ENCODE results near the gene GSC2. TPM values are rescaled to one million over a fixed set of nuclear protein-coding genes. Genes with fewer than 3 reads are reported as not detected.

Gene GSC2
- total and polyA plus RNA-seq, 2 of the 8 experiments (the other 6 are each of a cell fraction or from before 2014, with no cell fraction given): 0.17 to 0.48 TPM

DNA sequence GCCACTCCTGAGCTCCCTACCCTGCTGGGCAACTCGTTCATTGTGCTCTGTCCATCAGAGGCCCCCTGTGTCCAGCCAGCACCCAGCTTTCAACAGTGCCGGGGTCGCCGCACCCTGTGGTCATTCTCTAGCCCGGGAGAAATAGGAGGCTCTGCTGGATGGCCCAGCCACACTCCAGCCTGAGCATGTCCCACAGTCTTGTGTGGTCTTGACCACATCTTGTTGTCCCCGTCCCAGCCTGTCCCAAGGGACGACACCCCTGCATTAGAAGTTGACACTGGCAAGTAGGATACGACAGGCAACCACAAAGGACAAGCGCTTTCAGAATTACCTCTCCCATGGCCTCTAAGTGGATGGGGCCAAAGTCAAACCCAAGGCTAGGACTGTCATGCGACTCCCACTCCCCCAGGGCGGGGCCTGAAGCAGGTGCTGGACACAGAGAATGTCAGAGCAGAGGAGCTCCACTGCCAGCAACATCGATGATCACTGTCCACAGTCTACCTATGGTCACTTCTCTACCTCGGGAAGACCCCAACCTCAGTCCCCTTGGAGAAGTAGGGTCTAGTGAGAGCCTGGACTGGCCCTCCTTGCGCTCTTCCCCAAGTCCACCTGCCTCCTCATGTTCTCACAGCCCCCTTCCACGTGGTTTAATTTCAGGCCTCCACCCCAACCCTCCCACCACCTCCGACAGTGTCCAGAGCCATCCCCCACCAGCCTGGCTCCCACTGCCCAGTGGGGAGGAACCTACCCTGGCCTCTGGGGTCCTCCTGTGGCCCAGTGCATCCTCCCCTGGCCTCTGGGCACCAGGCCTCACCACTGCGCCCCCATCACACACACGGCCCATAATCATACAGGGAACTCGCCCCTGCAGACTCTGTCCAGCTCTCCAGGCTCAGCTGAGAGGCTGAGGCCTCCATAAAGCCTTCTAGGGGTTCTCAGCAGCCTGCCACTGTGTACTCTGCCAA lies 23.5 kb downstream of the GSC2 start:
- H3K23ac ChIP-seq (ENCODE audit: insufficient read length): no peak overlapping the region
- H3K9ac ChIP-seq (replicated peaks in 1 of 4; ENCODE audit: extremely low read depth in 1 of 4, low read depth in 3 of 4, low read length in 3 of 4): no peak overlapping the region
- H2BK12ac ChIP-seq (ENCODE audit: low read depth, low read length): no peak overlapping the region
- H3K4me1 ChIP-seq (replicated peaks in 1 of 4; ENCODE audit: control insufficient read depth in 3 of 4, insufficient read depth in 4 of 4, low read length in 3 of 4): peaks cover 0 to 6% (median 2%) of the 10 kb centered on the region in 4 experiments; a peak in 3 of 7 replicates
- no peak overlapping the region for H3K56ac ChIP-seq (replicated peaks; ENCODE audit: insufficient read length, low read depth, low read length)
- H3K9me3 ChIP-seq (ENCODE audit: insufficient read depth in 2 of 2, low read depth in 1 of 2, low read length in 1 of 2): no peaks in the 10 kb centered on the region
- 94% methylated on average over 18 of the region's 19 CpGs; no CpG with 5 or more reads in 1 of the 2 experiments for WGBS, 2 experiments (ENCODE audit: extremely low coverage in 1 of 2, insufficient coverage in 1 of 2, insufficient read length in 1 of 2, insufficient replicate concordance in 2 of 2, low coverage in 1 of 2, low lambda C conversion rate in 2 of 2, missing lambda C conversion rate in 1 of 2)
- H4K8ac ChIP-seq (ENCODE audit: extremely low read depth, insufficient read depth, low read length): no peak overlapping the region; the same call in 1 of the 2 replicates
- ChIA-PET POLR2A (ENCODE audit: partially characterized antibody) (interaction anchor here (1.2 kb wide), 1 partner anchor 17 kb away, joined by 3 read pairs; no protein-coding TSS in a partner anchor), CTCF (ENCODE audit: partially characterized antibody) (interaction anchor here (1.1 to 1.9 kb wide), 5 partner anchors 11 to 348 kb away, joined by 3 to 6 read pairs (median 3); partner anchors contain the start of gene ESS2)
- H2BK15ac ChIP-seq (ENCODE audit: low read length): no peak overlapping the region
- H4K91ac ChIP-seq (replicated peaks; ENCODE audit: insufficient read length, low read length): no peak overlapping the region
- H2BK20ac ChIP-seq (ENCODE audit: low read length): no peak overlapping the region
- no peak for FAIRE-seq
- H3K23me2 ChIP-seq (ENCODE audit: low read depth, low read length): peaks cover 5% of the 10 kb centered on the region; the same call in 1 of the 2 replicates
- no peak overlapping the region for H3K18ac ChIP-seq (ENCODE audit: extremely low read depth, low read length)
- no peaks in the 10 kb centered on the region for H3K36me3 ChIP-seq (ENCODE audit: control insufficient read depth in 2 of 4, insufficient read depth in 4 of 4, low read length in 3 of 4)
- DNase-seq (ENCODE audit: low read depth in 1 of 2, low spot score in 2 of 2): no peak
- H4K5ac ChIP-seq (ENCODE audit: insufficient read length, low read depth, low read length): no peak overlapping the region
- no peak overlapping the region for H2BK120ac ChIP-seq (replicated peaks; ENCODE audit: low read depth, low read length)
- H3K79me1 ChIP-seq (ENCODE audit: low read depth, low read length): no peaks in the 10 kb centered on the region
- peaks cover 0 to 1% of the 10 kb centered on the region in 2 experiments; a peak in 2 of 4 replicates for H3K79me2 ChIP-seq (ENCODE audit: control insufficient read depth in 1 of 2, insufficient read depth in 2 of 2, low read length in 2 of 2)
- H3K14ac ChIP-seq (ENCODE audit: insufficient read length): no peak overlapping the region
- H3K4ac ChIP-seq (replicated peaks; ENCODE audit: insufficient read length, low read depth, low read length): no peak overlapping the region
- no peak overlapping the region for H2BK5ac ChIP-seq (ENCODE audit: low read depth, low read length)
- no peak overlapping the region for H3K4me3 ChIP-seq (ENCODE audit: extremely low read depth in 1 of 4, insufficient read depth in 2 of 4, low read depth in 3 of 4, low read length in 4 of 4)
- H3K27ac ChIP-seq (ENCODE audit: low read depth, low read length): no peak overlapping the region
- no peak overlapping the region for H2AFZ ChIP-seq (ENCODE audit: low read length)
- H2AK5ac ChIP-seq (ENCODE audit: low read depth, low read length): no peak overlapping the region
- H3K27me3 ChIP-seq (replicated peaks in 1 of 4; ENCODE audit: control insufficient read depth in 3 of 4, extremely low read depth in 1 of 4, insufficient read depth in 3 of 4, low read length in 3 of 4): 0 out of 7 replicates have a peak, but pooled peaks cover 0 to 2% (median under 1%) of the 10 kb centered on the region in 4 experiments
- H3K4me2 ChIP-seq (ENCODE audit: insufficient read depth in 1 of 2, low read depth in 2 of 2, low read length in 2 of 2): no peak overlapping the region
- H4K20me1 ChIP-seq (replicated peaks in 1 of 2; ENCODE audit: control insufficient read depth in 1 of 2, insufficient read depth in 2 of 2, low read length in 2 of 2): peaks cover 1 to 4% of the 10 kb centered on the region in 2 experiments
- TF ChIP-seq JUND (IDR thresholded peaks at IDR 0.05; ENCODE audit: low read length) (no peak), NANOG (IDR thresholded peaks at IDR 0.05; ENCODE audit: insufficient read depth, low read depth, low read length, poor library complexity, severe bottlenecking) (no peak), EGR1 (IDR thresholded peaks at IDR 0.05; ENCODE audit: borderline replicate concordance, low read depth, low read length) (no peak)
- TF ChIP-seq, protein P1, sequence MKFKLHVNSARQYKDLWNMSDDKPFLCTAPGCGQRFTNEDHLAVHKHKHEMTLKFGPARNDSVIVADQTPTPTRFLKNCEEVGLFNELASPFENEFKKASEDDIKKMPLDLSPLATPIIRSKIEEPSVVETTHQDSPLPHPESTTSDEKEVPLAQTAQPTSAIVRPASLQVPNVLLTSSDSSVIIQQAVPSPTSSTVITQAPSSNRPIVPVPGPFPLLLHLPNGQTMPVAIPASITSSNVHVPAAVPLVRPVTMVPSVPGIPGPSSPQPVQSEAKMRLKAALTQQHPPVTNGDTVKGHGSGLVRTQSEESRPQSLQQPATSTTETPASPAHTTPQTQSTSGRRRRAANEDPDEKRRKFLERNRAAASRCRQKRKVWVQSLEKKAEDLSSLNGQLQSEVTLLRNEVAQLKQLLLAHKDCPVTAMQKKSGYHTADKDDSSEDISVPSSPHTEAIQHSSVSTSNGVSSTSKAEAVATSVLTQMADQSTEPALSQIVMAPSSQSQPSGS (IDR thresholded peaks at IDR 0.05; ENCODE audit: low read length): no peak
- TF ChIP-seq, protein P2, sequence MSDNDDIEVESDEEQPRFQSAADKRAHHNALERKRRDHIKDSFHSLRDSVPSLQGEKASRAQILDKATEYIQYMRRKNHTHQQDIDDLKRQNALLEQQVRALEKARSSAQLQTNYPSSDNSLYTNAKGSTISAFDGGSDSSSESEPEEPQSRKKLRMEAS (IDR thresholded peaks at IDR 0.05): no peak

Data from H1 (cell line).